Measurements from ENCODE around the gene UBC. TPM values are rescaled to one million over a fixed set of nuclear protein-coding genes. Genes with fewer than 3 reads are reported as not detected.

The UBC gene
- total and polyA plus RNA-seq, 9 of the 15 experiments (the other 6 are each of a cell fraction or from before 2014, with no cell fraction given): 533 to 1,153 (median 813) TPM

DNA sequence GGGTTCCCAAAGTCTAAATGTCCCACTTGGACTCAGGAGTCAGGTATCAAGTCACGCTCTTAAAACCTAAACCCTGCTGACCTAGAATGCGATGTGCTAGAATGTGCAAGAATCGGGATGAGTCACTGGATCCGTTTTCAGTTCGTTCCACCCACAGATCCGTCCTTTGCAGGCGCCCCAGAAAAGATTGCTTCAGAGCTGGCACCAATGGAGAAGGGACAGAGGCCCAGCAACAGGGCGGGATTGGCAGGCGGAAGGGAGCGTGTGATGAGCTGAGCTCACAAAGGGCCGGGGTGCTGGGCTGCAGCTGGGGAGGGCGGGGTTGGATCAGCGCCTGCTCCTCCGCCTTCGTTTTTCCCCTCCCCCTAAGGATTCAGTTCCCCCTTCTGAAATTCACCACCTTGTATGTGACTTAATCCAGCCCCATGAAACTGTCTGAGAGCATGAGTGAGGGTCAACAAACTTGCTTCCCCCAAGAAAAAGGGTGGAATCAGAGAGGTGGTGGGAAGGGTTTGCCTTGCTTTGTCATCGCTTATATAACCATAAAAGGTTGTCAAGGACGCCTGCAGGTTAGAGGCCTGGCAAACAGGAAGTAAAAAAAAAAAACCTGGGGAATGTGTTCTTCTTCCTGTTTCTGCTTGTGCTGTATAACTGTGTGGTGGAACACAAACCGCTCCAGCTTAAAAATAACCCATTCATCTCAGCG, 2.8 kb upstream of the UBC start (continued):
- TF ChIP-seq KLF10 (CRISPR knock-in tag; IDR thresholded peaks at IDR 0.05) (no peak), ZFX (CRISPR knock-in tag; IDR thresholded peaks at IDR 0.05) (peak; percentile 68), NBN (IDR thresholded peaks at IDR 0.05; ENCODE audit: low read depth) (peak; percentile 81), MEF2D (tag; conservative IDR thresholded peaks at IDR 0.05; ENCODE audit: low read depth) (0 out of 2 replicates have a peak, but pooled peaks have one; percentile 24), HSF4 (CRISPR knock-in tag; IDR thresholded peaks at IDR 0.05; ENCODE audit: borderline replicate concordance) (no peak), ZNF347 (CRISPR knock-in tag; IDR thresholded peaks at IDR 0.05; ENCODE audit: low read depth) (no peak), SMAD1 (IDR thresholded peaks at IDR 0.05; ENCODE audit: low read depth, low read length, partially characterized antibody) (peak; percentile 74), ILF3 (IDR thresholded peaks at IDR 0.05; ENCODE audit: borderline replicate concordance) (no peak)
- TF ChIP-seq, protein P1, sequence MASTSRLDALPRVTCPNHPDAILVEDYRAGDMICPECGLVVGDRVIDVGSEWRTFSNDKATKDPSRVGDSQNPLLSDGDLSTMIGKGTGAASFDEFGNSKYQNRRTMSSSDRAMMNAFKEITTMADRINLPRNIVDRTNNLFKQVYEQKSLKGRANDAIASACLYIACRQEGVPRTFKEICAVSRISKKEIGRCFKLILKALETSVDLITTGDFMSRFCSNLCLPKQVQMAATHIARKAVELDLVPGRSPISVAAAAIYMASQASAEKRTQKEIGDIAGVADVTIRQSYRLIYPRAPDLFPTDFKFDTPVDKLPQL (IDR thresholded peaks at IDR 0.05; ENCODE audit: extremely low read depth, insufficient read length): peak; percentile 36
- TF ChIP-seq, protein P2, sequence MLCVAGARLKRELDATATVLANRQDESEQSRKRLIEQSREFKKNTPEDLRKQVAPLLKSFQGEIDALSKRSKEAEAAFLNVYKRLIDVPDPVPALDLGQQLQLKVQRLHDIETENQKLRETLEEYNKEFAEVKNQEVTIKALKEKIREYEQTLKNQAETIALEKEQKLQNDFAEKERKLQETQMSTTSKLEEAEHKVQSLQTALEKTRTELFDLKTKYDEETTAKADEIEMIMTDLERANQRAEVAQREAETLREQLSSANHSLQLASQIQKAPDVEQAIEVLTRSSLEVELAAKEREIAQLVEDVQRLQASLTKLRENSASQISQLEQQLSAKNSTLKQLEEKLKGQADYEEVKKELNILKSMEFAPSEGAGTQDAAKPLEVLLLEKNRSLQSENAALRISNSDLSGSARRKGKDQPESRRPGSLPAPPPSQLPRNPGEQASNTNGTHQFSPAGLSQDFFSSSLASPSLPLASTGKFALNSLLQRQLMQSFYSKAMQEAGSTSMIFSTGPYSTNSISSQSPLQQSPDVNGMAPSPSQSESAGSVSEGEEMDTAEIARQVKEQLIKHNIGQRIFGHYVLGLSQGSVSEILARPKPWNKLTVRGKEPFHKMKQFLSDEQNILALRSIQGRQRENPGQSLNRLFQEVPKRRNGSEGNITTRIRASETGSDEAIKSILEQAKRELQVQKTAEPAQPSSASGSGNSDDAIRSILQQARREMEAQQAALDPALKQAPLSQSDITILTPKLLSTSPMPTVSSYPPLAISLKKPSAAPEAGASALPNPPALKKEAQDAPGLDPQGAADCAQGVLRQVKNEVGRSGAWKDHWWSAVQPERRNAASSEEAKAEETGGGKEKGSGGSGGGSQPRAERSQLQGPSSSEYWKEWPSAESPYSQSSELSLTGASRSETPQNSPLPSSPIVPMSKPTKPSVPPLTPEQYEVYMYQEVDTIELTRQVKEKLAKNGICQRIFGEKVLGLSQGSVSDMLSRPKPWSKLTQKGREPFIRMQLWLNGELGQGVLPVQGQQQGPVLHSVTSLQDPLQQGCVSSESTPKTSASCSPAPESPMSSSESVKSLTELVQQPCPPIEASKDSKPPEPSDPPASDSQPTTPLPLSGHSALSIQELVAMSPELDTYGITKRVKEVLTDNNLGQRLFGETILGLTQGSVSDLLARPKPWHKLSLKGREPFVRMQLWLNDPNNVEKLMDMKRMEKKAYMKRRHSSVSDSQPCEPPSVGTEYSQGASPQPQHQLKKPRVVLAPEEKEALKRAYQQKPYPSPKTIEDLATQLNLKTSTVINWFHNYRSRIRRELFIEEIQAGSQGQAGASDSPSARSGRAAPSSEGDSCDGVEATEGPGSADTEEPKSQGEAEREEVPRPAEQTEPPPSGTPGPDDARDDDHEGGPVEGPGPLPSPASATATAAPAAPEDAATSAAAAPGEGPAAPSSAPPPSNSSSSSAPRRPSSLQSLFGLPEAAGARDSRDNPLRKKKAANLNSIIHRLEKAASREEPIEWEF (CRISPR knock-in tag; IDR thresholded peaks at IDR 0.05): no peak
- TF ChIP-seq, protein P3, sequence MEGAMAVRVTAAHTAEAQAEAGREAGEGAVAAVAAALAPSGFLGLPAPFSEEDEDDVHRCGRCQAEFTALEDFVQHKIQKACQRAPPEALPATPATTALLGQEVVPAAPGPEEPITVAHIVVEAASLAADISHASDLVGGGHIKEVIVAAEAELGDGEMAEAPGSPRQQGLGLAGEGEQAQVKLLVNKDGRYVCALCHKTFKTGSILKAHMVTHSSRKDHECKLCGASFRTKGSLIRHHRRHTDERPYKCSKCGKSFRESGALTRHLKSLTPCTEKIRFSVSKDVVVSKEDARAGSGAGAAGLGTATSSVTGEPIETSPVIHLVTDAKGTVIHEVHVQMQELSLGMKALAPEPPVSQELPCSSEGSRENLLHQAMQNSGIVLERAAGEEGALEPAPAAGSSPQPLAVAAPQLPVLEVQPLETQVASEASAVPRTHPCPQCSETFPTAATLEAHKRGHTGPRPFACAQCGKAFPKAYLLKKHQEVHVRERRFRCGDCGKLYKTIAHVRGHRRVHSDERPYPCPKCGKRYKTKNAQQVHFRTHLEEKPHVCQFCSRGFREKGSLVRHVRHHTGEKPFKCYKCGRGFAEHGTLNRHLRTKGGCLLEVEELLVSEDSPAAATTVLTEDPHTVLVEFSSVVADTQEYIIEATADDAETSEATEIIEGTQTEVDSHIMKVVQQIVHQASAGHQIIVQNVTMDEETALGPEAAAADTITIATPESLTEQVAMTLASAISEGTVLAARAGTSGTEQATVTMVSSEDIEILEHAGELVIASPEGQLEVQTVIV (CRISPR knock-in tag; IDR thresholded peaks at IDR 0.05; ENCODE audit: borderline replicate concordance): no peak
- TF ChIP-seq, protein P4, sequence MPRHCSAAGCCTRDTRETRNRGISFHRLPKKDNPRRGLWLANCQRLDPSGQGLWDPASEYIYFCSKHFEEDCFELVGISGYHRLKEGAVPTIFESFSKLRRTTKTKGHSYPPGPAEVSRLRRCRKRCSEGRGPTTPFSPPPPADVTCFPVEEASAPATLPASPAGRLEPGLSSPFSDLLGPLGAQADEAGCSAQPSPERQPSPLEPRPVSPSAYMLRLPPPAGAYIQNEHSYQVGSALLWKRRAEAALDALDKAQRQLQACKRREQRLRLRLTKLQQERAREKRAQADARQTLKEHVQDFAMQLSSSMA (CRISPR knock-in tag; IDR thresholded peaks at IDR 0.05): no peak
- TF ChIP-seq, protein P5, sequence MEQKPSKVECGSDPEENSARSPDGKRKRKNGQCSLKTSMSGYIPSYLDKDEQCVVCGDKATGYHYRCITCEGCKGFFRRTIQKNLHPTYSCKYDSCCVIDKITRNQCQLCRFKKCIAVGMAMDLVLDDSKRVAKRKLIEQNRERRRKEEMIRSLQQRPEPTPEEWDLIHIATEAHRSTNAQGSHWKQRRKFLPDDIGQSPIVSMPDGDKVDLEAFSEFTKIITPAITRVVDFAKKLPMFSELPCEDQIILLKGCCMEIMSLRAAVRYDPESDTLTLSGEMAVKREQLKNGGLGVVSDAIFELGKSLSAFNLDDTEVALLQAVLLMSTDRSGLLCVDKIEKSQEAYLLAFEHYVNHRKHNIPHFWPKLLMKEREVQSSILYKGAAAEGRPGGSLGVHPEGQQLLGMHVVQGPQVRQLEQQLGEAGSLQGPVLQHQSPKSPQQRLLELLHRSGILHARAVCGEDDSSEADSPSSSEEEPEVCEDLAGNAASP (IDR thresholded peaks at IDR 0.05): no peak

Data from K562 (cell line).